ENCODE data around the gene CDH13. TPM values are rescaled to one million over a fixed set of nuclear protein-coding genes. Genes with fewer than 3 reads are reported as not detected.

CDH13 gene
- total RNA-seq, 3 donors from 2014 or later = not detected

GRCh38 chr16:83130039-83130438 lies 503.3 kb downstream of the CDH13 start:
- Mint-ChIP-seq H3K4me3 (no peak overlapping the region), H3K9me3 (peaks cover 17% of the 10 kb centered on the region), H3K4me1 (ENCODE audit: low read depth) (no peaks in the 10 kb centered on the region), H3K36me3 (ENCODE audit: insufficient read depth) (no peaks in the 10 kb centered on the region), H3K27me3 (ENCODE audit: low read depth) (peaks cover 5% of the 10 kb centered on the region)
- DNase-seq (no peak), ATAC-seq (no peak)

- peaks cover 2% of the 10 kb centered on the region for H3K4me1 Mint-ChIP-seq (ENCODE audit: low read depth)
- no peaks in the 10 kb centered on the region for H3K27me3 Mint-ChIP-seq (ENCODE audit: low read depth)
- H3K4me3 Mint-ChIP-seq = no peak overlapping the region
- H3K9me3 Mint-ChIP-seq = no peaks in the 10 kb centered on the region
- ATAC-seq (no peak), DNase-seq (no peak)
- no peaks in the 10 kb centered on the region for H3K36me3 Mint-ChIP-seq (ENCODE audit: insufficient read depth)
These were observed 507.9 kb downstream of the CDH13 start for GRCh38 chr16:83134638-83135037.

DNA sequence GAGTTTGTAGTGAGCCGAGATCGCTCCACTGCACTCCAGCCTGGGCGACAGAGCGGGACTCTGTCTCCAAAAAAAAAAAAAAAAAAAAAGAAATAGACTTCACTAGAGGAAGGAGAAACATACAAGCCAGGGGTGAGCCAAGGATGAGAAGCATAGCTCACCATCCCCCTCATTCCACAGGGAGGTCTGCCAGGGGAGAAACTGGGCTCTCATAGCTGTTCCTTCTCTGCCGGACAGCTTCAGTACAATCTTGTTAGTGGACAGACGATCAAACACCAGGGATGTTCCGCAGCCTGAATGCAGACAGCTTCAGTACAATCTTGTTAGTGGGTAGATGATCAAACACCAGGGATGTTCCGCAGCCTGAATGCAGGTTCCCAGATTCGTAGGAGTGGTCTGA lies 509.6 kb downstream of the CDH13 start:
- Mint-ChIP-seq H3K4me3 (no peak overlapping the region), H3K9me3 (no peaks in the 10 kb centered on the region), H3K27me3 (ENCODE audit: low read depth) (no peaks in the 10 kb centered on the region), H3K36me3 (ENCODE audit: insufficient read depth) (no peaks in the 10 kb centered on the region), H3K4me1 (ENCODE audit: low read depth) (peaks cover 2% of the 10 kb centered on the region)
- no peak for ATAC-seq
- DNase-seq = no peak

DNA sequence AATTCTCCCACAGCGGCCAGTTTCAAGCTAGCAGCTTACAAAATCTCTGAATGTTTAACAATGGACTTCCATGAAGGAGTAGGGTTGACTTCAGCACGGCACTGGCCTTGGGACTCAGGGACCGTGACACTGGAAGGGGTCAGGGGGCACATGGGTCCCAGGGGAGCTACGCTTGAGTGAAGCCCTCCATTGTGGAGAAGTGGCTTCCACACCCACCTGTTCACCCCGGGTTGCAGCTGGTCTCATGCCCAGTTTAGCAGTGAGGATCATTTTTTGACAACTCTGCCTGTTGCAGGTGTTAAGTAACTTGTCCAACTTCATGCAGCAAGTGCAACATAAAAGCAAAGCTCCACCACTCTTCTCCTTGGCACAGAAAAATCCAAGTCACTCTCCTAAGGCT lies 510.2 kb downstream of the CDH13 start:
- no peaks in the 10 kb centered on the region for H3K36me3 Mint-ChIP-seq (ENCODE audit: insufficient read depth)
- no peaks in the 10 kb centered on the region for H3K27me3 Mint-ChIP-seq (ENCODE audit: low read depth)
- H3K4me3 Mint-ChIP-seq = peak overlapping the region; percentile 47
- H3K9me3 Mint-ChIP-seq = no peaks in the 10 kb centered on the region
- H3K4me1 Mint-ChIP-seq (ENCODE audit: low read depth) = peaks cover 2% of the 10 kb centered on the region
- ATAC-seq (no peak), DNase-seq (no peak)

GRCh38 chr16:83137326-83137781 lies 510.6 kb downstream of the CDH13 start:
- Mint-ChIP-seq H3K9me3 (no peaks in the 10 kb centered on the region), H3K4me1 (ENCODE audit: low read depth) (peaks cover 2% of the 10 kb centered on the region), H3K4me3 (peak overlapping the region; percentile 47), H3K36me3 (ENCODE audit: insufficient read depth) (no peaks in the 10 kb centered on the region), H3K27me3 (ENCODE audit: low read depth) (no peaks in the 10 kb centered on the region)
- DNase-seq = no peak
- peak in 1 of 2 donors; percentile 46 for ATAC-seq

DNA sequence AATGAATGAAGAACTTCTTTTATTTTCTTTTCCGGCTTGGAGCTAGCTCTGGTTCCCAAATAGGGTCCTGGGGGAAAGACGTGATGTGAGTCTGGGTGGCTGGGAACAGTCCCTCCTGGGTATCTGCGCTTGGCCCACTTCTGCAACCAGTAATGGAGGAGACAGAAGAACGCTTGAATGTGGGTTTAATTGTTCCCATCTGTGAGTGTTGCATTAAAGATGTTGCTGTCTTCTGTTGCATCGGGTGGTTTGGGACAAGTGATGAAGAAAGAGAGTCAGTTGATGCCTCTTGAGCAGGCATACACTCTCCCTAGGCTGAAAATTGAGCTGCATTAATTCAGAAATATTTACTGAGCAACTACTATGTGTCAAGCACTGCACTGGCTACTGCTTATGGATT lies 511.1 kb downstream of the CDH13 start:
- Mint-ChIP-seq H3K9me3 (no peaks in the 10 kb centered on the region), H3K36me3 (ENCODE audit: insufficient read depth) (no peaks in the 10 kb centered on the region), H3K27me3 (ENCODE audit: low read depth) (no peaks in the 10 kb centered on the region), H3K4me1 (ENCODE audit: low read depth) (peaks cover 2% of the 10 kb centered on the region), H3K4me3 (no peak overlapping the region)
- DNase-seq = no peak
- no peak for ATAC-seq

DNA sequence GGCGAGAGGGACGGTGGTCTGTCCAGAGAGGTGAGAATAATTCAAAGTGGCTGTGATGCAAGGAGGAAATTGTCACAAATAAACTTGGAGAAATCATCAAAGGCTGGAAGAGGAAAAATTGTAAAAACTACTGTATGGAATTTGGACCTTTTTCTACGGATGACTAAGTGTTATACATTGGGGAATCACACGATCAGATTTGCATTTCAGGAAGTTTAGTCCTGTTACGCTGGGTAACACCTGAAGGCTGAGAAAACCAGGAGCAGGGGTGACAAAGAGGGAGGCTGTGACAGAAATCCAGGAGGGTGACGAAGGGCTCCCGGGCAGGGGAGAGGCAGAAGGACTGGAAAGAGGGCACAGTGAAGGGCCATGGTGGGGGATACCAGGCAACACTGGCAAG lies 511.7 kb downstream of the CDH13 start:
- no peak overlapping the region for H3K4me3 Mint-ChIP-seq
- DNase-seq = no peak
- no peaks in the 10 kb centered on the region for H3K27me3 Mint-ChIP-seq (ENCODE audit: low read depth)
- no peak for ATAC-seq
- no peaks in the 10 kb centered on the region for H3K9me3 Mint-ChIP-seq
- H3K4me1 Mint-ChIP-seq (ENCODE audit: low read depth) = peaks cover 2% of the 10 kb centered on the region
- no peaks in the 10 kb centered on the region for H3K36me3 Mint-ChIP-seq (ENCODE audit: insufficient read depth)

DNA sequence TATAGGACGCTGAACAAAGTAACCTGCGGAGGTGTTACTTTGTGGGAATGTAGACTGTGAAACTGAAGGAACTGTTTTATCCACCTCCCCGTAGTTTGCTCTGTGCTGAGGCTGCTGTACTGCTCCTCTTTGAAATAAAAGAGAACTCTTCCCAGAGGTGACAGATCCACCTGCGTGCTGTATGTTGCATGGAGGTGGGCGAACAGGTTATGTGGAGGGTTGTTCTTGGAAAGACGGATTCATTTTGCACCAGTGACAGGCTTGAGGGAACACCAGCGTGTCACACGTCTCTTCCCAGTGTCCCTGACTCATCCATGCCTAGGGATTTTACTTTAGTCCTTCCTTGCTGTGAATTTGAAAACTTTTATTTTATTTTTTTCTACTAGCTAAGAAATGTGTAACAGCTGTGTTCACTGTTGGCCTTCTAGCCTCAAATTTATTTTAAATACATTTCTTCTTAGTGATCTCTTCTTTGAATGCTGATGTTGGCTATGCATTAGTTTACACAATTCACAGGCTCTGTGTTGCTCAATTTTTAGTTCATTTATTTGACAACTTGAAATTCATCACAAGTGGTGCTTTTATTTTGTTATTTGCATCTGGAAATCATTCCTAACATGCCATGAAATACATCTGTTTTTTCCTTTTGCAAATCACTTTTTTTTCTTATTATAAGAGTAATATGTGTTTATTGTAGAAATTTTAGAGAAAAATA lies 512.4 kb downstream of the CDH13 start:
- no peaks in the 10 kb centered on the region for H3K36me3 Mint-ChIP-seq (ENCODE audit: insufficient read depth)
- ATAC-seq (no peak), DNase-seq (no peak)
- H3K4me3 Mint-ChIP-seq = no peak overlapping the region
- no peaks in the 10 kb centered on the region for H3K9me3 Mint-ChIP-seq
- no peaks in the 10 kb centered on the region for H3K27me3 Mint-ChIP-seq (ENCODE audit: low read depth)
- peaks cover 2% of the 10 kb centered on the region for H3K4me1 Mint-ChIP-seq (ENCODE audit: low read depth)

- no peak for ATAC-seq
- DNase-seq = no peak
- Mint-ChIP-seq H3K4me3 (no peak overlapping the region), H3K9me3 (no peaks in the 10 kb centered on the region), H3K4me1 (ENCODE audit: low read depth) (no peaks in the 10 kb centered on the region), H3K36me3 (ENCODE audit: insufficient read depth) (no peaks in the 10 kb centered on the region), H3K27me3 (ENCODE audit: low read depth) (no peaks in the 10 kb centered on the region)
These were observed 517.0 kb downstream of the CDH13 start for GRCh38 chr16:83143788-83144187.

GRCh38 chr16:83145297-83145696 lies 518.5 kb downstream of the CDH13 start:
- no peak overlapping the region for H3K4me3 Mint-ChIP-seq
- ATAC-seq (no peak), DNase-seq (no peak)
- no peaks in the 10 kb centered on the region for H3K9me3 Mint-ChIP-seq
- H3K4me1 Mint-ChIP-seq (ENCODE audit: low read depth) = no peaks in the 10 kb centered on the region
- H3K36me3 Mint-ChIP-seq (ENCODE audit: insufficient read depth) = no peaks in the 10 kb centered on the region
- peaks cover 2% of the 10 kb centered on the region for H3K27me3 Mint-ChIP-seq (ENCODE audit: low read depth)

- Mint-ChIP-seq H3K9me3 (no peaks in the 10 kb centered on the region), H3K4me3 (no peak overlapping the region), H3K27me3 (ENCODE audit: low read depth) (peaks cover 2% of the 10 kb centered on the region), H3K36me3 (ENCODE audit: insufficient read depth) (no peaks in the 10 kb centered on the region), H3K4me1 (ENCODE audit: low read depth) (no peaks in the 10 kb centered on the region)
- no peak for ATAC-seq
- DNase-seq = no peak
These were observed 520.5 kb downstream of the CDH13 start for GRCh38 chr16:83147244-83147643.

DNA sequence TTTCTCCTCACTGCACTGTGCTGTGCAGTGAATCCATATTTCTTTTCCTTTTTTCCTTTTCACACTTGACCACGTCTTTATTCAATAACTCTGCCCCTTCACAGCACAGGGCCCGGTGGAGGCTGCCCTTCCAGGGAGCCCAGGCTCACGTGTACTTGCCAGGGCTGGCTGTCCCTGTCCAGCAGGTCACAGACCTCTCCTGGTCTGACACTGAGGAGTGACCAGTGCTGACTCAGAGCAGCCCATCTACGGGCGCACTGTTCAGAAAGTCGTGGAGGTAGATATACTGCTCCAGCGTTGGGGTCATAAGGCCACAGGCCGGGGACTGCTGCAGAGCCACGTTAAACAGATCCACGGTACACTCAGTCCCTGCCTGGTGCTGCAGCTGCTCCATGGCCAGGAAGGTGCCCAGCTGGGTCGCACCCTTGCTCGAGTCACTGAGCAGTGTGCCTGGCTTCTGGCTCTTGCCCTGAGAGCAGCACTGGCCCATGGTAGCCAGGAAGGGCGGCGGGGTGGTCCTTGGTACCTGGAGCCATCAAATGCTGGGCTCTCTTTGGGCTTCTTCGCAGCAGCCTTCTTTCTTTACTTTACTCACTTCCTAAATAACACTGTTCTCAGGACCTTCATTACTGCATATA lies 531.7 kb downstream of the CDH13 start:
- H3K4me1 Mint-ChIP-seq (ENCODE audit: low read depth) = no peaks in the 10 kb centered on the region
- H3K9me3 Mint-ChIP-seq = no peaks in the 10 kb centered on the region
- ATAC-seq = no peak
- H3K27me3 Mint-ChIP-seq (ENCODE audit: low read depth) = no peaks in the 10 kb centered on the region
- H3K4me3 Mint-ChIP-seq = no peak overlapping the region
- H3K36me3 Mint-ChIP-seq (ENCODE audit: insufficient read depth) = no peaks in the 10 kb centered on the region
- DNase-seq = no peak

DNA sequence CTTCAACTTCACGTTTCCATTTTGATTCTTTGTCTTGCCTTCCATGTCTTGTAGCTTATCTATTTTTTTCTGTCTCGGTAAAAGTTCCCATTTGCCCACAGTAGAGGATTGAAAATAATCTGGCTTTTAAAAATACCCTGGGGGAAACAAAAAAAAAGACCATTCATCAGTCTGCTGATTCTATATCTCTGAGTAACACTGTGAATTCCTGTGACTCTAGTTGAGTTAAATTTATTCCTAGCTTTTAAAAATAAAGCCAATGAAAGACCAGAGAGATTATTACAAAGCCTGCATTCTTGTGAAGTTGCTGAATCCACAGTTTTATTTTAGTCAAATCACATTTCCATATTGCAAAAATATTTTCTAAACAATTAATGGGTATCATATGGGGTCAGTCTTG lies 532.3 kb downstream of the CDH13 start:
- ATAC-seq = no peak
- no peaks in the 10 kb centered on the region for H3K36me3 Mint-ChIP-seq (ENCODE audit: insufficient read depth)
- H3K4me1 Mint-ChIP-seq (ENCODE audit: low read depth) = no peaks in the 10 kb centered on the region
- H3K27me3 Mint-ChIP-seq (ENCODE audit: low read depth) = no peaks in the 10 kb centered on the region
- H3K9me3 Mint-ChIP-seq = no peaks in the 10 kb centered on the region
- no peak for DNase-seq
- no peak overlapping the region for H3K4me3 Mint-ChIP-seq

DNA sequence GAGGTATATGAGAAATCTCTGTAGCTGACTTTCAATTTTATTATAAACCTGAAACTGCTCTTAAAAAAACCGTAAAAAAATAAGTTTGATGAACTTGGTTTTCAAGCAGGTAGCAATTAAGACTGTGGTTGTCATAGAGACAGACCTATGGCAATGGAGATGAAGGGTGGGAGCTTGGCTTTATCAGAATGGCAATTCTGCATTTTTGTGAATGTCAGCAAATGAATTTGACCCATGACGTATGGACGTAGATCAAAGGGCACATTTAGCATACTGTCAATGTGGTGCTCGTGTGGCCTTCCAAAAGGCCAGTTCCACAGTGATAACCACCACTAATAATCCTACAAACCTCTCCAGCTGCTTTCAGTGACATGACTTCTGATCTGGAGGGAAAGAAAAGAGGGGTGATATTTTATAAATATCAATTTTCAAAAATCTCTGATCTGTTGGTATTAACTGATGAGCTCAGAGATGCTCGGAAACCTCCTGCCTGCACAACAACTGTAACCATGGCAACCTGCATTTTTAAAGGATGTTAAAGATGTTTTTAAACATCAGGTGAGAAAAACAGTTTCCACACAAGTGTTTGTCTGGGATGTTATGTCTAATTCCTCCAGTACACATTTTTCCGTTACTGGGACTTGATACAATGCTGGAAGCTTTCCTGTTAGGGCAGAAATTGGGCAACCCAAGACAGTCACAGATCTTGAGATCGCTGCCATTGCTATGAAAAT lies 533.7 kb downstream of the CDH13 start:
- no peak overlapping the region for H3K4me3 Mint-ChIP-seq
- ATAC-seq (no peak), DNase-seq (no peak)
- no peaks in the 10 kb centered on the region for H3K27me3 Mint-ChIP-seq (ENCODE audit: low read depth)
- no peaks in the 10 kb centered on the region for H3K36me3 Mint-ChIP-seq (ENCODE audit: insufficient read depth)
- H3K4me1 Mint-ChIP-seq (ENCODE audit: low read depth) = no peaks in the 10 kb centered on the region
- H3K9me3 Mint-ChIP-seq = no peaks in the 10 kb centered on the region

- DNase-seq = no peak
- no peak for ATAC-seq
- no peaks in the 10 kb centered on the region for H3K4me1 Mint-ChIP-seq (ENCODE audit: low read depth)
- no peaks in the 10 kb centered on the region for H3K27me3 Mint-ChIP-seq (ENCODE audit: low read depth)
- no peaks in the 10 kb centered on the region for H3K9me3 Mint-ChIP-seq
- H3K4me3 Mint-ChIP-seq = no peak overlapping the region
- no peaks in the 10 kb centered on the region for H3K36me3 Mint-ChIP-seq (ENCODE audit: insufficient read depth)
These were observed 536.0 kb downstream of the CDH13 start for GRCh38 chr16:83162791-83163190.

Data from activated T-cell treated with anti-CD3 and anti-CD28 coated beads, Interleukin-2, amount 50 U/mL, for 4 hours (primary cell).